ENCODE data around the gene POMT1.
"Not testable (repeated sequence)": the region's sequence is repeated elsewhere in the genome, so short reads cannot be mapped to it uniquely, and the experiment has no call there.

POMT1 gene, protein sequence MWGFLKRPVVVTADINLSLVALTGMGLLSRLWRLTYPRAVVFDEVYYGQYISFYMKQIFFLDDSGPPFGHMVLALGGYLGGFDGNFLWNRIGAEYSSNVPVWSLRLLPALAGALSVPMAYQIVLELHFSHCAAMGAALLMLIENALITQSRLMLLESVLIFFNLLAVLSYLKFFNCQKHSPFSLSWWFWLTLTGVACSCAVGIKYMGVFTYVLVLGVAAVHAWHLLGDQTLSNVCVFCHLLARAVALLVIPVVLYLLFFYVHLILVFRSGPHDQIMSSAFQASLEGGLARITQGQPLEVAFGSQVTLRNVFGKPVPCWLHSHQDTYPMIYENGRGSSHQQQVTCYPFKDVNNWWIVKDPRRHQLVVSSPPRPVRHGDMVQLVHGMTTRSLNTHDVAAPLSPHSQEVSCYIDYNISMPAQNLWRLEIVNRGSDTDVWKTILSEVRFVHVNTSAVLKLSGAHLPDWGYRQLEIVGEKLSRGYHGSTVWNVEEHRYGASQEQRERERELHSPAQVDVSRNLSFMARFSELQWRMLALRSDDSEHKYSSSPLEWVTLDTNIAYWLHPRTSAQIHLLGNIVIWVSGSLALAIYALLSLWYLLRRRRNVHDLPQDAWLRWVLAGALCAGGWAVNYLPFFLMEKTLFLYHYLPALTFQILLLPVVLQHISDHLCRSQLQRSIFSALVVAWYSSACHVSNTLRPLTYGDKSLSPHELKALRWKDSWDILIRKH

DNA sequence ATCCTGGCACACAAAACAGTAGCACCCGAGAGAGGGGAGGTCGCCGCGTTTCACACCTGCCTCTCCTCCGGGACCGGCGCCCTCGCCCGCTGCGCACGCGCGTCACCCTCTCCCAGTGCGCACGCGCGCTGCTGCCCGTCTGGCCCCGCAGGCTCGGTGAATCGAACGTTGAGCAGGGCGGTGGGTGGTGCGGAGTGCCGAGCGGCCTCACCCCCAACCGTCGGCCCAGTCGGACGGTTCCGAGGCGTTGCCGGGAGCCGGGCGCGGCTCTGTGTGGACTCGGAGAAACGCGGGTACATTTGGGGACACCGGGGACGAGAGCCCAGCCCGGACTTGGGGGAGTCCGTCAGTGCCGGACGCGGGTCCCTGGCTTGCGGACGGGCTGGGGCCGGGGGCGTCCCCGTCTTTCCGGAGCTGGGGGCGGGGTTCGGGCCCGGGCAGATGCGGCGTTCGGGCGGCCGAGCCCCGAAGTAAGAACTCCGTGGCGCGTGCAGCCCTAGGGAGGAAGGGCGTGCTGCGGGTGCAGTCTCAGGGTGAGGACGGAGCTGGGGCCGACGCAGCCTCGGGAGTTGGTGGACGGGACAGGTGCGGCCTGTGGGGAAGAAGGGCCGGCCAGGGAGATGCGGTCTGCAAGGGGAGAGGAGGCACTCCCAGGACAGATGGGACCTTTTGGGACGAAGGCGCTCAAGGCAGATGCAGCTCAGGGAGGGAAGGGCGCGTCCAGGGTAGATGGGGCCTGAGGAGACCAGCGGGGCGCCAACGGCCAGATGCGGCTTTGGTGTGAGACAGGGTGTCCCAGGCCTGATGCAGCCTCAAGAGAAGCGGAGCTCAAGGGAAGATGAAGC is at the start of gene POMT1:
Gene POMT1 (plus strand): TSS at position 138 of the 845 bp plus-strand sequence. CDS start 1,301 bp downstream, outside the sequence.
- DNase-seq: peak; percentile 78

DNA sequence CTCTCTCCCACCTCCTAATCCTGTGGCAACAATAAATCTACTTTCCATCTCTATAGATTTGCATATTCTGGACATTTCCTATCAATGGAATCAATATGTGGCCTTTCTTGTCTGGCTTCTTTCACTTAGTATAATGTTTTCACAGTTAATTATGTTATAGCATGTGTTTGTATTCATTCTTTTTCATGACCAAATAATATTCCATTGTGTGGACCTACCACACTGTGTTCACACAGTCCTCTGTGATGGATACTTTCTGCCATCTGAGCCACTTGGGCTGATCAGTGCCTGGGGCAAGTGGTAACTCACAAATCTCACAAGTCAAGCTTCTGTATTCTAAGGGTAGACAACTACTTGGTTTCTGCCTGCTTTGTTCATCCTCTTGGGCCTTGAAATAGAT is 48.7 kb upstream of the POMT1 start:
- DNase-seq: no peak

DNA sequence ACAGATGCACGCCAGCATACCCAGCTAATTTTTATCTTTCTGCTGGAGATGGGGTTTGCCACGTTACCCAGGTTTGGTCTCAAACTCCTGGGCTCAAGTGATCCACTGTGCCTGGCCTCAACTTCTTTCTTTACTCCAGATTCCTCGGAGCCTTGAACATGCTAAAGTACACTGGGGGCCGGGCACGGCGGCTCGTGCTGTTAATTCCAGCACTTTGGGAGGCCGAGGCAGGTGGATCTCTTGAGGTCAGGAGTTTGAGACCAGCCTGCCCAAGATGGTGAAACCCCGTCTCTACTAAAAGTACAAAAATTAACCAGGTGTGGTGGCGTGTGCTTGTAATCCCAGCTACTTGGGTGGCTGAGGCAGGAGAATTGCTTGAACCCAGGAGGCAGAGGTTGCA is 47.1 kb upstream of the POMT1 start:
- DNase-seq: not testable (repeated sequence)

DNA sequence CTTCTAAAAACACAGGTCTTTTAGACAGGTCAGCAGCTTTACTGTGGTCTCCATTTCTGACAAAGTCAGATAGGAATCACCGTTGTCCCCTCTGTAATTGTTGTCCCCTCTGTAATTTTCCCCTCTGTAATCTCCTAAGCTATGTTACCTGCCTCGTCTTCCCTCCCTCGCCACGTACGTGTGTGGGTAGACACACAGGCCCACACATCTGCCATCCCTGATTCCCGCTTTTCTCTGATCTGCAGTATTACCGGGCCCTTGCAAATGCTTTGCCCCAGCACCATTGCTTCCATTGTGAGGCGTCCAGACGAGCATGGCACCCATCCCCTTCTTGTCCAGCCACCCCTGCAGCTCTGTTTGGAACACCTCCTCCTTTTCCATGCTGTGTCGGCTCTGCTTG is 45.0 kb upstream of the POMT1 start:
- DNase-seq: no peak

DNA sequence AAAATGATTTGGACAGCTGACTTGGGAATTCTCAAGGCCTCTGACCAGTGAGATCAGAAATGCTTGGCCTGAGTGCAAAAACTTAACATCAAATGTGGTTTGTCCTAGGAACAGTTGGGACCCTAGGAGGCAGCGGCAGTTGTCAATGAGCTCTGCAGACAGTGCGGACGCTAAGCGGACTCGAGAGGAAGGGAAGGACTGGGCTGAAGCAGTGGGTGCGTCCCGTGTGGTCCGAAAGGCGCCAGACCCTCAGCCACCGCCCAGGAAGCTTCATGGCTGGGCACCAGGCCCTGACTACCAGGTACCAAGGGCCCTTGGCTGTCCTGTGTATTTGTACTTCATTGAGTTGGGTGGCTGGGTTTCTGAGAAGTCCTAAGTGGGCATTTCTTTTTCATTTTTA is 43.7 kb upstream of the POMT1 start:
- DNase-seq: no peak

DNA sequence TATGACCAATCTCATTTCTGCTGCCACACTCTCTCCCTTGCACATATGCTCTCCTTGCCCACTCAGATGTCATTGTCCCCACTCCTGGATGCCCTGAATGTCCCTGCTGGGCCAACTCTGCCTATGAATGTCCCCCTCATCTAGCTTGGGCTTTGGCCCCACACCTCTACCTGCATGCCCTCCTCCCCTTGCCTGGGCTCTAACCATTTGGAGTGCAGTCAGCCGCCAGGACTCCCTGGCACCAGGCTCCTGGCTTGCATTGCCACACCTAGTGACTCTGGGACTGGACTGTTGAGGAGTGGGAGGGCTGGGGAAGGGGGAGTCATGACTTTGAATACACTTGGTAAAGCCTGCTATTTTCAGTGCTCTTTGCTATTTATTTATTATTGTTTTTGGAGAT is 41.6 kb upstream of the POMT1 start:
- no peak for DNase-seq

DNA sequence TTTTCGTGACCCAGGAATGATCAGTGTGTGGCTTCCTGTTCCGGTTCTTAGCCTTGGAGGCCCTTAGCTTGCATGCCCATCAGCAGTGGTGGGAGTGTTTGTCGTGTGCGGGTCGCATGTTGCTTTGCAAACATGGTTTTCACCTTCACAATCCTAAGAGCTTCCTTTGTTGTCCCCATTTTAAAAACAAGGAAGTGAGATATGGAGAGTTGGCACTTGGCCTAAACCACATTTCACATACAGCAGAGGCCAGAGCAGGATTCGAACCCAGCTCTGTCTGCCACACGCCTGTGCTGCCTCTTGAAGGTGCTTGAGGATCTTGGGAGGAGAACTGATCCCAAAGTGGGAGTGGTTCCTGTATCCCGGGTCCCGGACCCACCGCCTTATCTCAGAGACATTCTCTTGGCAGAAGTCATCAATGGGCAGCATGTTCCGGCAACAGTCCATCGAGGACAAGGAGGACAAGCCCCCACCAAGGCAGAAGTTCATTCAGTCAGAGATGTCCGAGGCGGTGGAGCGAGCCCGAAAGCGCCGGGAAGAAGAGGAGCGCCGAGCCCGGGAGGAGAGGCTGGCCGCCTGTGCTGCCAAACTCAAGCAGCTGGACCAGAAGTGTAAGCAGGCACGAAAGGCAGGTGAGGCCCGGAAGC is 38.2 kb upstream of the POMT1 start:
- DNase-seq: peak; percentile 10

DNA sequence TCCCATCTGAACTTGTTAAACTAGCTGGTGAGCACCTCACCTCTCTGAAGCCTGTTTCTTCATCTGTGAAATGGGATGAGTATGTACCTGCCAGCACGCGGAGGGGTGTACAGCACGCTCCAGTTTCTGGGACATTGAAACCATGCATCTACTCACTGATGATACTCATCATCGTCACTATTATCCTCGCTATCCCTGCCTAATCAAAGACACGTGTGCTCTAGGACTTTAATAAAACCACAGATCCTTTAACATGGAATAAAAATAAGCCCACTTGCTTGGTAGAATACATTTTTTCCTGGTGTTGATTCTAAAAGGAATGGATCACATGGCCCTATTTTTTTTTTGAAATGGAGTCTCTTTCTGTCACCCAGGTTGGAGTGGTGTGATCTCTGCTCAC is 37.3 kb upstream of the POMT1 start:
- DNase-seq: peak; percentile 60

DNA sequence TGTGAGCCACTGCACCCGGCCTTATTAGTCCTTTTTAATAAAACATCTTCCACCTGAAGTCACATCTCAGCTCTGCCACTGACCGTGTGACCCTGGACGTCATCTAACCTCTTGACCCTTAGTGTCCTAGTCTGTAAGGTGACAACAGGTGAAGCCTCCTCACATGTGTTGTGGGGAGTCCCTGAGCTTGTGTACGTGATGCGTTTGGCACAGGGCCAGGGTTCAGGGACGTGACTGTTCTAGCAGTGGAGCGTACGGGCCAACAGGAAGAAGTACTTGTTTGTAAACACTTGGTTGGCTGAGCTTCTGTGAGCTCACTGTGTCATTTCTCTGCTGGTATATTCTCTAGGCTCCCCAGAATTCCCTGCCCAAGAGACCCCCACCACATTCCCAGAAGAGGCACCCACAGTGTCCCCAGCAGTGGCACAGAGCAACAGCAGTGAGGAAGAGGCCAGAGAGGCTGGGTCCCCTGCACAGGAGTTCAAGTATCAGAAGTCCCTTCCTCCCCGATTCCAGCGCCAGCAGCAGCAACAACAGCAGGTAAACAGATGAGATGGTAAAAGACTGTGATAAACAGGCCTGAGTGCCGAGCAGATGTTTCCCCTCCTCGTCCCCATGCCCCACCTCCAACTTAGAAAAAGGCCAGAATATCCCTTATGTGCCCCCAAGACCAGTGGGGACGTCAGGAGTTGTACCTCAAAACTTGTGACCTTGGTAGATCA is 35.3 kb upstream of the POMT1 start:
- DNase-seq: no peak

DNA sequence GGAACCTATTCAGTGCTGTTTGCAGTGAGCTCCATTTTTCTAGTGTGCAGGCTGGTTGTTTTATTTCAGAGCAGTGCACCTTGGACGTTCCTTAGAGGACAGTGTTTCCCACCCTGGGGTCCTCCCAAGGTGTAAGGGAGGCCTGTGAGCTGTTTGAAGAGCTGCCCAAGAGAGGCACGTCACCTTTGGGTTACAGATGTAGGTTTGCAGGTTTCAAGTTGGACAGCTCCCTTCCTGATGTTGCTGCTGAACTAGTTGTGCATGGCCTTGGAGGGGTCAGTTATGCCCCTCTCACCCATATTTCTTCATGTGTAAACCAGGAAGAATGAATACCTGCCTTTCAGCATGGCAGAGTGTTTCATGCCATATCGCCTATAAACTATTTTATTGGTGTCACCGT is 34.7 kb upstream of the POMT1 start:
- no peak for DNase-seq

DNA sequence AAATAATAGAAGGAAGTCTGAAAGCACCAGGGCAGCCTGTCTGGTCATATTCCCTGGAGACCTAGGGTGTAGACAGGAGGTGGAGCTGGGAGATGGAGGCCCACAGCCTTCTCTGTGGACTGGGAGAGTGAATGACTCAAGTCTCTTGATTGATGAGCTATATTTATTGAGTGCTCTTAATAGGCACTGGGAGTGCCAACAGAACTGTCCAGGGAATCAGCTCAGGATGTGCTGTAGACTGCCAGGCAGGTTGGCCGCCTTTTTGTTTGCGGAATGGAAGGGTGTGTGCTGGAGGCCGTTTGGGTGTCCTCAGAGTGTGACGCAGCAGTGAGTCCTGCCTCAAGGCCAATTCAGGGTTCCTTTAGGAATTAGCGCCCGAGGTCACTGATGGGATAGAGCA is 33.4 kb upstream of the POMT1 start:
- peak; percentile 37 for DNase-seq

DNA sequence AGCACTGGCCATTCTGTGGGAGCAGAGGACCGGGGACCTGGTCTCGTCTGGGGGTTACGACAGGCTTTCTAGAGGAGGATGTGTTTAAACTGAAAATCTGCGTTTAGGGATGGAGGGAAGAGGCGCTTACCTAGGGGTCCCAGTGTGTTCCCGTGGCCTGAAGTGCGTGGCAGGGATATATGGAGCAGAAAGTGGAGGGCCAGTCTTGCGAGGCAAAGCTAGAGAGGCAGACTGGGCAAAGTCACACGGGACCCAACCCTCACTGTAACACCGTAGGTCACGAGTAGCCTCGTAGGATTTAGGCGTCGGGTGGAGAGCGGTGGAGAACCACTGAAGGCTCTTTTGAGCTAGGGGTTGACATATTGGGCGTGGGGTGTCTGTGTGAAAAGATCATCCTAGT is 32.8 kb upstream of the POMT1 start:
- DNase-seq: no peak

DNA sequence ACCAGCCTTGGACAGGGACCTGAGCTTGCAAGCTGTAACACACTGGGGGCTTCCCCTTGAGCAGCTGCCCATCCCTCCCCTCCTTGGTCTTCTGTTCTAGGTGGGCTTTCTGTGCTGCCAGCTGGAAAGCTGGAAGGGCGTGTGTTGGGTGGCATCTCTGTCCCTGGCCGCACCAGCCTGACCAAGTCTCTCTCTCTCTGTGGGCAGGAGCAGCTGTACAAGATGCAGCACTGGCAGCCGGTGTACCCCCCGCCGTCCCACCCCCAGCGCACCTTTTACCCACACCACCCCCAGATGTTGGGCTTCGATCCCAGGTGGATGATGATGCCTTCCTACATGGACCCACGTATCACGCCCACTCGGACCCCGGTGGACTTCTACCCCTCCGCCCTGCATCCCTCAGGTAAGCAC is 32.1 kb upstream of the POMT1 start:
- no peak for DNase-seq

DNA sequence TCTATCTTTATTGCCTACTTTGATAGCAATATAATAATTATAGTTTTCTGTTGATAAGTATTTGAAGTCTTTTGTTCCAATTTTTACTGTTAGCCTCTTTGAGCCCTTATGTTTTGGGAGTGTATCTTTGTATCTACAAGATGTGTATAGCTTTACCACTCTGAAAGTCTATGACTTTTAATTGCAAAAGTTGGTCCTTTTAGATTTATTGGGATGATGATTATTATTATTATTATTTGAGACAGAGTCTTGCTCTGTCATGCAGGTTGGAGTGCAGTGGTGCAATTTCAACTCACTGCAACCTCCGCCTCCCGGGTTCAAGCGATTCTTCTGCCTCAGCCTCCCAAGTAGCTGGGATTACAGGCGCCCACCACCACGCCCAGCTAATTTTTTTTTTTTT is 30.6 kb upstream of the POMT1 start:
- DNase-seq: not testable (repeated sequence)

DNA sequence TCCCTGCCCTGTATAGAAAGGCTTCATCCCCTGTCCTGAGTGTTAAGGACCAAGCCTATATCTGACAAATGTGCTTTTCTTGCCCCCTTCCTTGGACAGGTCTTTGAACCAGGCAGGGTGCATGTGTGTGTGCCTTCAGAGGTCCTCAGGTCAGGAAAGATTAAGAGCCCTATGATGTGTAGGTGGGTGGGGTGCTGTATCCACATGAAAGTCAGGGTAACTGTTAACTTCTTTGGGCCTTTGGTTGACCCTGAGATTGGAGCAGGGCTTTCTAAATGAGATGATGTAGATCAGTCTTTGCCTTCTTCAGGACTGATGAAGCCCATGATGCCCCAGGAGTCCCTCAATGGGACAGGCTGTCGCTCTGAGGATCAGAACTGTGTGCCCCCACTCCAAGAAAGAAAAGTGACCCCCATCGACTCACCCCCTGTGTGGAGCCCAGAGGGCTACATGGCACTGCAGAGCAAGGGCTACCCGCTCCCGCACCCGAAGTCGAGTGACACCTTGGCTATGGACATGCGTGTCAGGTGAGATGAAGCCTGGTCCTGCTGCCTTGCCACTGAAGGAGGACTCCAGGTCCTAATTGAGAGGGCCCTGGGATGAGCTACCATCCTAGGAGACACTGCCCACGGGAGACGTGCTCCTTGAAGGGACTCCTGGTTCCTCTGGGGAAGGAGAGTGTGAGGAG is 29.4 kb upstream of the POMT1 start:
- DNase-seq: no peak

DNA sequence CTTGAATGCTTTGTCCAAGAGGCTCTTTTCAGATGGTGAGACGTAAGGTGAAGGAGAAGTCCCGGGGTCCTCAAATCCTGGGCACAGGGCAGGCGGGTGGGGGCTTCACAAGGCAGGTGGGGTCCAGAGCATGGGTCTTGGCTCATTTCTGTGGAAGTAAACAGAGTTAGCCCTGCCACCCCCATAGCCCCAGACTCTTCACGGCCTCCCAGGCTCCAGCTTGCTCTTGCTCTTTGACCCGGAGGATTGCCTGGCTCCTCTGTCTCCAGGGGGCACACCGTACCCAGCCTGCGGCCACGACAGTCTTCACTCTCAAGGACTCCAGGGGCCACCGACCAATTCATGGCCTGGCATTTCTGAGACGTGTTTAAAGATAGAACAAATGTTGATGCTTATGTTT is 28.8 kb upstream of the POMT1 start:
- no peak for DNase-seq

DNA sequence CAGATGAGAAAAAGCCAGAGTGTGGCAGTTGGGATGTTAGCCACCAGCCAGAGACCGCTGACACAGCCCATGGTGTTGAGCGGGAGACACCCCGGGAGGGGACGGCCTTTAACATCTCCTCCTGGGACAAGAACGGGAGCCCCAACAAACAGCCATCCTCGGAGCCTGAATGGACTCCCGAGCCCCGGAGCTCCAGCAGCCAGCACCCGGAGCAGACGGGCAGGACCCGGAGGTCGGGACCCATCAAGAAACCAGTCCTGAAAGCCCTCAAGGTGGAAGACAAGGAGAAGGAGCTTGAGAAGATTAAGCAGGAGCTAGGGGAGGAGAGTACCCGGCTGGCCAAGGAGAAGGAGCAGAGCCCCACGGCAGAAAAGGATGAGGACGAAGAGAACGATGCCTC is 28.0 kb upstream of the POMT1 start:
- no peak for DNase-seq

DNA sequence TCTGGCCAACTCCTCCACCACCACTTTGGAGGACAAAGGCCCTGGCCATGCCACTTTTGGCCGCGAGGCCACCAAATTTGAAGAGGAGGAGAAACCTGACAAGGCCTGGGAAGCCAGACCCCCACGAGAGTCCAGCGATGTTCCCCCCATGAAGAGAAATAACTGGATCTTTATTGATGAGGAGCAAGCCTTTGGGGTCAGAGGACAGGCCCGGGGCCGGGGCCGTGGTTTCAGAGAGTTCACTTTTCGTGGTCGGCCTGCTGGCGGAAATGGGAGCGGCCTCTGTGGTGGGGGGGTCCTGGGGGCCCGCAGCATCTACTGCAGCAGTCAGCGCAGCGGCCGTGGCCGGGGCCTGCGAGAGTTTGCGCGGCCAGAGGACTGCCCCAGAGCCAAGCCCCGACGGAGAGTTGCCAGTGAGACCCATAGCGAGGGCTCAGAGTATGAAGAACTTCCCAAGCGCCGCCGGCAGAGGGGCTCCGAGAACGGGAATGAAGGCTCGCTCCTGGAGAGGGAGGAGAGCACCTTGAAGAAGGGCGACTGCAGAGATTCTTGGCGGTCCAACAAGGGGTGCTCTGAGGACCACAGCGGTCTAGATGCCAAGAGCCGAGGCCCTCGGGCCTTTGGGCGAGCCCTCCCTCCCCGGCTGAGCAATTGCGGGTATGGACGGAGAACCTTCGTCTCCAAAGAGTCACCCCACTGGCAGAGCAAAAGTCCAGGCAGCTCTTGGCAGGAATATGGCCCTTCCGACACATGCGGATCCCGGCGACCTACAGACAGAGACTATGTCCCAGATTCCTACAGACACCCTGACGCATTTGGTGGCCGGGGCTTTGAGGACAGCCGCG is 27.4 kb upstream of the POMT1 start:
- DNase-seq: no peak

DNA sequence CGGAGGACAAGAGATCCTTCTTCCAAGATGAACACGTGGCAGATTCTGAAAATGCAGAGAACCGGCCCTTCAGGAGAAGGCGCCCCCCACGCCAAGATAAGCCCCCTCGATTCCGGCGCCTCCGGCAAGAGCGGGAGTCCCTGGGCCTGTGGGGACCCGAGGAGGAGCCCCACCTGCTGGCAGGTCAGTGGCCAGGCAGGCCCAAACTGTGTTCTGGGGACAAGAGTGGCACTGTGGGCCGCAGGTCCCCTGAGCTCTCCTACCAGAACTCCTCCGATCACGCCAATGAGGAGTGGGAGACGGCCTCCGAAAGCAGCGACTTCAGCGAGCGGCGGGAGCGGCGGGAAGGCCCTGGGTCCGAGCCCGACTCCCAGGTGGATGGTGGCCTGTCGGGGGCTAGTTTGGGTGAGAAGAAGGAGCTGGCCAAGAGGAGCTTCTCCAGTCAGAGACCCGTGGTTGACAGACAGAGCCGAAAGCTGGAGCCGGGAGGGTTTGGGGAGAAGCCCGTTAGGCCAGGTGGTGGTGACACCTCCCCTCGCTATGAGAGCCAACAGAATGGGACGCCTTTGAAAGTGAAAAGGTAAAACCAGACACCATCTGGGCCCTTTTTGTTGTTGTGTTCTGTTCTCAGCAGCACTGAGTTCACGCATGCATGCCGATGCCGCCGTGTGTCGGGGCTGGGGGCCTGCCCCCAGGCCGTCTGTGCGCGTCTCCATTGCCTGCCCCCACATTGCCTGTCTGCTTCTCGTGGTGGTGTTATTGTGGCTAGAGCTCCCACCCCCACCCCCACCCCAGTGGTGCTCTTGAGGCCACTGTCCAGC is 26.6 kb upstream of the POMT1 start:
- DNase-seq: no peak

Measured in fibroblast of skin of right quadriceps (primary cell).